H1 (cell line): ENCODE data around the gene DENND10. TPM values are rescaled to one million over a fixed set of nuclear protein-coding genes. Genes with fewer than 3 reads are reported as not detected.

ENCODE experiments used
- CHD2 ChIP-seq: IDR thresholded peaks from 2 replicates; pipeline ENCODE4 v1.6.1; 2012; ENCODE audit warnings: low read length, improper control_type of control experiment
- CHD7 ChIP-seq: fragments of 300-600 bp; sonication (generic); IDR thresholded peaks from 2 replicates; pipeline ENCODE4 v1.7.1; 2012; ENCODE audit warnings: low read length, moderate library complexity, mild to moderate bottlenecking, inconsistent platforms; ENCODE audit not compliant: insufficient replicate concordance
- NANOG ChIP-seq: IDR thresholded peaks from 2 replicates; pipeline ENCODE4 v1.6.1; 2011; ENCODE audit warnings: low read length, low read depth, mild to moderate bottlenecking, inconsistent platforms; ENCODE audit not compliant: insufficient read depth, poor library complexity, severe bottlenecking
- POU5F1 ChIP-seq: IDR thresholded peaks from 2 replicates; pipeline ENCODE4 v1.6.1; 2011; ENCODE audit warnings: low read depth, mild to moderate bottlenecking, low read length, moderate library complexity
- RBBP5 ChIP-seq: IDR thresholded peaks from 2 replicates; pipeline ENCODE4 v1.7.1; 2012; ENCODE audit warnings: low read depth, mild to moderate bottlenecking, inconsistent platforms, low read length, moderate library complexity, borderline replicate concordance
- SP4 ChIP-seq: IDR thresholded peaks from 2 replicates; pipeline ENCODE4 v1.6.1; 2012; ENCODE audit warnings: low read length, inconsistent platforms
- YY1 ChIP-seq: IDR thresholded peaks from 2 replicates; pipeline ENCODE4 v1.6.1; 2011; ENCODE audit warnings: low read depth, mild to moderate bottlenecking, low read length
- polyA plus RNA-seq, 7 experiments: library from polyadenylated mRNA; depleted of rRNA in 3 of 7; stranded (reverse) in 5 of 7; unstranded in 2 of 7; fragments of >200 nt in 5 of 7; fragments of 200-250 nt in 2 of 7; gene quantifications; 1 replicate in 5 of 7; 2 replicates in 1 of 7; 4 replicates in 1 of 7; pipeline versions ENCODE4 v1.2.1 to v1.2.3, GENCODE V29; 2011 to 2013; ENCODE audit warnings: missing spikeins in 2 of 7, mixed read lengths in 2 of 7
- total RNA-seq: library from RNA; stranded (reverse); fragmentation: NEBNext Ultra II Directional; extraction: Animal tissue kit (Norgen Biotek cat#: 25700); gene quantifications from 2 replicates; pipeline ENCODE4 v1.2.1, GENCODE V29; 2021

Gene DENND10
- total and polyA plus RNA-seq, 2 of the 8 experiments (the other 6 are each of a cell fraction or from before 2014, with no cell fraction given) = 49.3 to 64.4 TPM

GRCh38 chr10:119095640-119096039 lies 8.3 kb upstream of the DENND10 start (continued):
- TF ChIP-seq CHD7 = no peak
- TF ChIP-seq NANOG = no peak
- no peak for TF ChIP-seq RBBP5
- no peak for TF ChIP-seq CHD2
- no peak for TF ChIP-seq POU5F1
- no peak for TF ChIP-seq SP4
- TF ChIP-seq YY1 = no peak
